ENCODE results near the gene MINDY4. TPM values are rescaled to one million over a fixed set of nuclear protein-coding genes. Genes with fewer than 3 reads are reported as not detected.
A peak's percentile ranks its signal among the peaks of the same experiment; 100 is the strongest.

MINDY4 gene
- total RNA-seq, 2 donors from 2014 or later = 5.4 to 8.8 TPM

GRCh38 chr7:30915751-30916150 lies 144.5 kb downstream of the MINDY4 start:
- Histone ChIP-seq H3K4me1 (peaks cover 0 to 99% of the 10 kb centered on the region in 2 donors), H3K27me3 (no peaks in the 10 kb centered on the region), H3K36me3 (no peaks in the 10 kb centered on the region), H3K27ac (peak overlapping the region; percentile 82 to 94), H3K4me3 (peak overlapping the region; percentile 17 to 54), H3K9me3 (no peaks in the 10 kb centered on the region)
- TF ChIP-seq, protein P1, sequence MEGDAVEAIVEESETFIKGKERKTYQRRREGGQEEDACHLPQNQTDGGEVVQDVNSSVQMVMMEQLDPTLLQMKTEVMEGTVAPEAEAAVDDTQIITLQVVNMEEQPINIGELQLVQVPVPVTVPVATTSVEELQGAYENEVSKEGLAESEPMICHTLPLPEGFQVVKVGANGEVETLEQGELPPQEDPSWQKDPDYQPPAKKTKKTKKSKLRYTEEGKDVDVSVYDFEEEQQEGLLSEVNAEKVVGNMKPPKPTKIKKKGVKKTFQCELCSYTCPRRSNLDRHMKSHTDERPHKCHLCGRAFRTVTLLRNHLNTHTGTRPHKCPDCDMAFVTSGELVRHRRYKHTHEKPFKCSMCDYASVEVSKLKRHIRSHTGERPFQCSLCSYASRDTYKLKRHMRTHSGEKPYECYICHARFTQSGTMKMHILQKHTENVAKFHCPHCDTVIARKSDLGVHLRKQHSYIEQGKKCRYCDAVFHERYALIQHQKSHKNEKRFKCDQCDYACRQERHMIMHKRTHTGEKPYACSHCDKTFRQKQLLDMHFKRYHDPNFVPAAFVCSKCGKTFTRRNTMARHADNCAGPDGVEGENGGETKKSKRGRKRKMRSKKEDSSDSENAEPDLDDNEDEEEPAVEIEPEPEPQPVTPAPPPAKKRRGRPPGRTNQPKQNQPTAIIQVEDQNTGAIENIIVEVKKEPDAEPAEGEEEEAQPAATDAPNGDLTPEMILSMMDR (IDR thresholded peaks at IDR 0.05) = no peak
- no peak for DNase-seq (ENCODE audit: low spot score)

GRCh38 chr7:30916255-30916654 lies 145.0 kb downstream of the MINDY4 start:
- peak overlapping the region; percentile 5 to 54 for H3K4me3 ChIP-seq
- H3K27me3 ChIP-seq = no peaks in the 10 kb centered on the region
- no peak for DNase-seq (ENCODE audit: low spot score)
- peaks cover 0 to 99% of the 10 kb centered on the region in 2 donors for H3K4me1 ChIP-seq
- no peaks in the 10 kb centered on the region for H3K36me3 ChIP-seq
- TF ChIP-seq, protein P1 (IDR thresholded peaks at IDR 0.05) = no peak
- no peaks in the 10 kb centered on the region for H3K9me3 ChIP-seq
- peak overlapping the region; percentile 82 to 94 for H3K27ac ChIP-seq

- Histone ChIP-seq H3K4me1 (peaks cover 0 to 99% of the 10 kb centered on the region in 2 donors), H3K4me3 (peak overlapping the region; percentile 5 to 54), H3K27ac (peak overlapping the region; percentile 82 to 94), H3K36me3 (no peaks in the 10 kb centered on the region), H3K27me3 (no peaks in the 10 kb centered on the region), H3K9me3 (no peaks in the 10 kb centered on the region)
- DNase-seq (ENCODE audit: low spot score) = no peak
- TF ChIP-seq, protein P1 (IDR thresholded peaks at IDR 0.05) = no peak
Measured at GRCh38 chr7:30916767-30917166, 145.6 kb downstream of the MINDY4 start.

- peak overlapping the region; percentile 82 to 94 for H3K27ac ChIP-seq
- no peaks in the 10 kb centered on the region for H3K9me3 ChIP-seq
- peaks cover under 1% of the 10 kb centered on the region for H3K36me3 ChIP-seq
- H3K4me1 ChIP-seq = peaks cover 0 to 99% of the 10 kb centered on the region in 2 donors
- TF ChIP-seq, protein P1 (IDR thresholded peaks at IDR 0.05) = no peak
- DNase-seq (ENCODE audit: low spot score) = no peak
- H3K4me3 ChIP-seq = no peak overlapping the region
- H3K27me3 ChIP-seq = no peaks in the 10 kb centered on the region
Measured at GRCh38 chr7:30917216-30917893, 146.1 kb downstream of the MINDY4 start.

- TF ChIP-seq, protein P1 (IDR thresholded peaks at IDR 0.05) = no peak
- H3K4me3 ChIP-seq = no peak overlapping the region
- H3K4me1 ChIP-seq = peaks cover 0 to 96% of the 10 kb centered on the region in 2 donors
Measured at GRCh38 chr7:30918676-30919075, 147.5 kb downstream of the MINDY4 start.

More at GRCh38 chr7:30918676-30919075, 147.5 kb downstream of the MINDY4 start:
- Histone ChIP-seq H3K9me3 (no peaks in the 10 kb centered on the region), H3K36me3 (peaks cover 13% of the 10 kb centered on the region), H3K27me3 (no peaks in the 10 kb centered on the region), H3K27ac (peak overlapping the region; percentile 84 to 94)
- DNase-seq (ENCODE audit: low spot score) = no peak

Data from right atrium auricular region (tissue), 2 donors.